Cardiac ventricle fibroblast (primary cell): ENCODE data around the gene ZFP90. TPM values are rescaled to one million over a fixed set of nuclear protein-coding genes. Genes with fewer than 3 reads are reported as not detected.

ENCODE experiments used
- total RNA-seq: library from RNA; depleted of rRNA; stranded (reverse); fragments of >200 nt; gene quantifications from 2 replicates; pipeline ENCODE4 v1.2.3, GENCODE V29; 2015

Gene ZFP90
- total RNA-seq, result 19.4 and 27.5 TPM in 2 replicates

DNA sequence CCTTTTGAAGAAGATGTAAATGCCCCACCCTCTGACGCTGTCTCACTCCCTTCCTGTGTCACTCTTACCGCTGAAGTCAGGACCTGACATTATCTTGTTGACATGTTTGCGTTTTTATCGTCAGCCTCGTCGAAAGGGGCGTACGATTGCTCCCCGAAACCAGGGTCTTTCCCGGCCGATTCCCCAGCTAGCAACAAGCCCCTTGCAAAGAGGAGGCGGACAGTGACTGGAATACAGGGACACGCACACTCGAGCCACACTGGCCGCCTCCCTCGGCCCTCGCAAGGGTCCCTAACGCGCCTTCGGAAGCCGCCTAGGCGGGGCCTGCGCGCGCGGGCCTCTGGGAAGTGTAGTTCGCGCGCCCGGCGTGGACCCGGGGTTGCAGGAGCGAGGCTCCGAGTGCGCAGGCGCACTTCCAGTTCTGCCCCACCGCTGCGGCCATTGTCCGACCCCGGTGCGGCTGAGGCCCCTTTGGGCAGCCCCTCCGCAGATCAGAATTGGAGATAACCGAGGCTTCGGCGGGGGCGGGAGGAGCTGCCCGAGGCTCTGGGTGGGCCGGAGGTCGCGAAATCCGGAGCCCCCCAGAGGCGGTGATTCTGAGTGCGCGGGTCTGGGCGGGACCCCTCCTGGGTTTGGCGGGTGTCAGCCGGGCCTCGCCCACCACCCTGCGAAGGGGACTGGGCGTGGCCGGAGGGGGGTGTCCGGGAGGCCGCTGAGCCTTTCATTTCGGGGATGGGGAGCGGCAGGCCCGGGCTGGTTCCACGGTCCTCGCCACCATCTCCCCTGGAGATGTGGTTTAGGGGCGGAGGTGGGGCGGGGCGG lies at the start of gene ZFP90:
TSS of gene ZFP90 (plus strand) at position 412 of the 822 bp plus-strand sequence. CDS start 502 bp downstream, outside the sequence.

Other genes with a start within 250 kb of the ZFP90 start
- 4.2 and 6.2 TPM in 2 replicates for gene SLC7A6OS, start 228.3 kb upstream of the ZFP90 start, total RNA-seq
- gene PRMT7, start 228.3 kb upstream of the ZFP90 start, total RNA-seq, result 32.4 and 33.9 TPM in 2 replicates
- under 0.01 TPM in 1 of 2 replicates, not detected in the other for gene SMPD3, start 90.8 kb upstream of the ZFP90 start, total RNA-seq
- gene CDH3, start 106.0 kb downstream of the ZFP90 start, total RNA-seq, result 0.05 TPM in 1 of 2 replicates, not detected in the other
- gene CDH1, start 198.0 kb downstream of the ZFP90 start, total RNA-seq, result not detected in 2 replicates